ENCODE data around the gene CD274.
"Not testable (repeated sequence)": the region's sequence is repeated elsewhere in the genome, so short reads cannot be mapped to it uniquely, and the experiment has no call there.

- TF ChIP-seq IRF1 (CRISPR knock-in tag; IDR thresholded peaks at IDR 0.05); CTCF (IDR thresholded peaks at IDR 0.05); CBFB (CRISPR knock-in tag; IDR thresholded peaks at IDR 0.05; ENCODE audit: low read depth): not testable (repeated sequence)
Observed at GRCh38 chr9:5475611-5476010, 25.3 kb downstream of the CD274 start.

Measured in WTC11 (cell line).